VCaP (cell line): ENCODE measurements around the gene MFSD6.

Source experiments
- H3K27ac ChIP-seq: fragments of 450-650 bp; 2 replicates; pipeline ENCODE4 v1.5.1; 2017
- TF ChIP-seq, protein P1 (sequence below): fragments of 450-650 bp; conservative IDR thresholded peaks from 2 replicates; pipeline ENCODE4 v1.5.1; 2017; ENCODE audit warnings: mild to moderate bottlenecking, moderate library complexity

Gene MFSD6

GRCh38 chr2:190366248-190366753 is 41.9 kb upstream of the MFSD6 start:
- no peak overlapping the region for H3K27ac ChIP-seq
- TF ChIP-seq, protein P1, sequence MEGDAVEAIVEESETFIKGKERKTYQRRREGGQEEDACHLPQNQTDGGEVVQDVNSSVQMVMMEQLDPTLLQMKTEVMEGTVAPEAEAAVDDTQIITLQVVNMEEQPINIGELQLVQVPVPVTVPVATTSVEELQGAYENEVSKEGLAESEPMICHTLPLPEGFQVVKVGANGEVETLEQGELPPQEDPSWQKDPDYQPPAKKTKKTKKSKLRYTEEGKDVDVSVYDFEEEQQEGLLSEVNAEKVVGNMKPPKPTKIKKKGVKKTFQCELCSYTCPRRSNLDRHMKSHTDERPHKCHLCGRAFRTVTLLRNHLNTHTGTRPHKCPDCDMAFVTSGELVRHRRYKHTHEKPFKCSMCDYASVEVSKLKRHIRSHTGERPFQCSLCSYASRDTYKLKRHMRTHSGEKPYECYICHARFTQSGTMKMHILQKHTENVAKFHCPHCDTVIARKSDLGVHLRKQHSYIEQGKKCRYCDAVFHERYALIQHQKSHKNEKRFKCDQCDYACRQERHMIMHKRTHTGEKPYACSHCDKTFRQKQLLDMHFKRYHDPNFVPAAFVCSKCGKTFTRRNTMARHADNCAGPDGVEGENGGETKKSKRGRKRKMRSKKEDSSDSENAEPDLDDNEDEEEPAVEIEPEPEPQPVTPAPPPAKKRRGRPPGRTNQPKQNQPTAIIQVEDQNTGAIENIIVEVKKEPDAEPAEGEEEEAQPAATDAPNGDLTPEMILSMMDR: no peak

GRCh38 chr2:190367091-190367490 is 41.1 kb upstream of the MFSD6 start:
- no peak overlapping the region for H3K27ac ChIP-seq
- TF ChIP-seq, protein P1: no peak

DNA sequence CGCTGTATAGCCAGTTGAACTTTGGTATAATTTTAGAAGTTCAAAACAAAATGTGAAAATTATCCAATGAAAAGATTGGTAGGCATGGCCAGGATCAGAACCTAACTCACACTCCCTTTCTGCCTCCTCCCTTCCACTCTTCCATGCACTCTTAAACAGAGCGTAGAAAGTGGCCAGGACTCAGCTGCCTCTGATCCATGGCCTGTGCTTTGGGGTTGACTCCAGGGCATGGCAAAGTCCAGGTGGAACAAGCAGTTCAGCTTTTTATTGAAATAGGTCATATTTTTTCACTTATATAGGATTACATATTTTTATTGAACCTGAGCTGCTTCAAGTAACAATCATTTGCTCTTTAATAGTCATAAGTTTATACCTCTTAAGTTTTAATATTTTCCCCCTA is 38.5 kb upstream of the MFSD6 start:
- TF ChIP-seq, protein P1: no peak

GRCh38 chr2:190376083-190376482 is 32.1 kb upstream of the MFSD6 start:
- H3K27ac ChIP-seq: peak overlapping the region; percentile 15; the same call in 1 of the 2 replicates
- TF ChIP-seq, protein P1: no peak

More for the DNA sequence above, 38.5 kb upstream of the MFSD6 start:
- H3K27ac ChIP-seq: peak overlapping the region; percentile 57

DNA sequence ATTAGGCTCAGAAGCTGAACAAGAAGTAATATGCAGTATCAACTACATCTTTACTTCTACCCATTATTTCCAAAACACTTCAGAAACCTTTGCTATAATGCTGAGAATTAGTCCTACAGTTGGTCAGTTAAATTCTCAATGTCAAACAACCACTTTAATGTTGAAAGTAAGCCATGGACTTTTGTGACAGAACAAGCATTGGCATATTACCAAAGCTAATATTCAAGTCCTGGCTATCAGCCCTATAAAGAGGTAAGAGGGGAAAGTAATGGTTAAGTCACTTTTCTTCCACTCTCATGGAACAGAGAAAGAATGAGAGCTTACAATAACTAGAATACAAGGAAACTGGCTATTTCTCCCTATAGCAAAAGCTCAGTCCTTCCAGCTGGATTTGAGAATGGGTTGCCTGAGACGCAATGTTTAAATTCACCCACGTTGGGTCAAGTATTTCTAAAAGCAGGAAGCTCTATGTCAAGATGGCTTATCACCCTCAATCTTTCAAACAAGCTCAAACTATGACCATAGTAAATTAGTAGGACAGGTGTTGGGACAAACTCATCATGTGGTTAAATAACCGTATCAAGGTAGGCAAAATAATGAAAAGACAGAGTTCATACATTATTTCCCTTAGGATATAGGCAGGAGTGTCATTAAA is 31.4 kb upstream of the MFSD6 start:
- TF ChIP-seq, protein P1: no peak
- H3K27ac ChIP-seq: peak overlapping the region; percentile 15; the same call in 1 of the 2 replicates

- no peak overlapping the region for H3K27ac ChIP-seq
- TF ChIP-seq, protein P1: no peak
Observed at GRCh38 chr2:190378880-190379237, 29.3 kb upstream of the MFSD6 start.

DNA sequence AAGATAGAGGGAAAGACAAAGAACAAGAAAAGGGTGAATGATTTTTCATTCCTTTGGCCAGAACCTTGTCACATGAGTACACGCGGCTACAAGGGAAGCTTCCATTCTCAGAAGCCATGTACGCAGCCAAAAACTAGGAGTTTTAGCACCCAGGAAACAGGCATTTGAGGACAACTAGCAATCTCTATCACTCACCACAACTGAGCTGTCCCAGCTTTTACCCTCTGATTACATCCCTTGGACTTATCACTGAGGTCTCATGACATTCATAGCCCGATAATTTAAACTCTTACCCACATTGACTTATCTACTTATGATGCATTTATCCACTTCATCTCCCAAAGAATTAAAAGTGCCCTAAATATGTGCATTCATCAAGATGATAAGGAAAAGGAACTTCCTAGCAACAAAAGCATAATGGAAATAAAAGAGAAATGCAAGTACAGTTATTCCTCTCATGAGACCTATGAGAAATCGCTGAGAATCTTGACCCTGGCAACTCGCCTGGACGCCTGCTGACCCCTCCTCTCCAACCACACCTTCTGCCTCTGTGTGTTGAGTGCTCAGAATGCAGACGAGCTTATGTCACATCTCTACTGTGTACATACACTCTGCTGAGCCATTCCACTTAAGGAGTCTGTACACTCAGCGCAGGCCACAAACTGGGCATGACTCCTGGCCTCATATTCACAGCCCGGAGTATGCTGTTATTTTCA is 28.7 kb upstream of the MFSD6 start:
- H3K27ac ChIP-seq: peak overlapping the region; percentile 40; the same call in 1 of the 2 replicates
- TF ChIP-seq, protein P1: no peak
